Smooth muscle cell (in vitro differentiated cells): ENCODE data around the gene PTPRCAP. TPM values are rescaled to one million over a fixed set of nuclear protein-coding genes. Genes with fewer than 3 reads are reported as not detected.

ENCODE experiments used
- DNase-seq: peaks from one replicate; lab custom pipeline; 2025; ENCODE audit not compliant: unreplicated experiment; lab: John Stamatoyannopoulos, UW
- H2AFZ ChIP-seq: fragments of 200-600 bp; sonication (generic); 2 replicates; pipeline ENCODE4 v1.6.0; 2016; ENCODE audit warnings: antibody characterized with exemption, low read depth, mild to moderate bottlenecking
- H3F3A ChIP-seq: fragments of 200-600 bp; sonication (generic); 2 replicates; pipeline ENCODE4 v1.6.0; 2017; ENCODE audit warnings: antibody characterized with exemption, low read depth
- H3K27ac ChIP-seq: fragments of 200-600 bp; sonication (generic); 2 replicates; pipeline ENCODE4 v1.5.1; 2016; ENCODE audit warnings: low read depth, mild to moderate bottlenecking
- H3K27me3 ChIP-seq: fragments of 200-600 bp; sonication (generic); 2 replicates; pipeline ENCODE4 v1.6.1; 2016; ENCODE audit warnings: low read depth, mild to moderate bottlenecking
- H3K36me3 ChIP-seq: fragments of 200-600 bp; sonication (generic); 2 replicates; pipeline ENCODE4 v1.5.1; 2016; ENCODE audit warnings: low read depth
- H3K4me1 ChIP-seq: fragments of 200-600 bp; sonication (generic); 2 replicates; pipeline ENCODE4 v1.5.1; 2016; ENCODE audit warnings: low read depth
- H3K4me2 ChIP-seq: fragments of 200-600 bp; sonication (generic); 2 replicates; pipeline ENCODE4 v1.6.0; 2016; ENCODE audit warnings: mild to moderate bottlenecking
- H3K4me3 ChIP-seq: fragments of 200-600 bp; sonication (generic); 2 replicates; pipeline ENCODE4 v1.5.1; 2016; ENCODE audit warnings: mild to moderate bottlenecking
- H3K79me2 ChIP-seq: fragments of 200-600 bp; sonication (generic); 2 replicates; pipeline ENCODE4 v1.6.0; 2016; ENCODE audit warnings: low read depth, mild to moderate bottlenecking
- H3K9ac ChIP-seq: fragments of 200-600 bp; sonication (generic); 2 replicates; pipeline ENCODE4 v1.6.0; 2016; ENCODE audit warnings: low read depth
- H3K9me3 ChIP-seq: fragments of 200-600 bp; sonication (generic); replicated peaks from 2 replicates; pipeline ENCODE4 v1.5.1; 2016; ENCODE audit warnings: low read depth
- H4K20me1 ChIP-seq: fragments of 200-600 bp; sonication (generic); 2 replicates; pipeline ENCODE4 v1.6.0; 2016; ENCODE audit warnings: low read depth
- CTCF ChIP-seq: fragments of 200-600 bp; sonication (generic); IDR thresholded peaks from 2 replicates; pipeline ENCODE4 v1.5.1; 2017; ENCODE audit warnings: borderline replicate concordance, mild to moderate bottlenecking, antibody characterized with exemption; ENCODE audit not compliant: insufficient read depth, poor library complexity, severe bottlenecking
- WGBS: methylation state at CpG from one replicate; pipeline ENCODE4 v1.1.7; 2016; ENCODE audit warnings: low lambda C conversion rate; 5-methylcytosine and 5-hydroxymethylcytosine counted together
- polyA plus RNA-seq: library from polyadenylated mRNA; unstranded; fragments of >200 nt; fragmentation: Nextera tagmentation; extraction: Ambion mirVana; gene quantifications from 2 replicates; pipeline ENCODE4 v1.2.1, GENCODE V29; 2016
- total RNA-seq: library from RNA; depleted of rRNA; stranded (reverse); fragments of >200 nt; gene quantifications from 2 replicates; pipeline ENCODE4 v1.2.3, GENCODE V29; 2014

The PTPRCAP gene
- total and polyA plus RNA-seq, 2 experiments from 2014 or later: 1.1 TPM; not detected in 1

- WGBS: 51% methylated on average over 13 of the region's 13 CpGs
- no peak for TF ChIP-seq CTCF
- no peak overlapping the region for H2AFZ ChIP-seq
- no peaks in the 10 kb centered on the region for H3K9me3 ChIP-seq
- no peaks in the 10 kb centered on the region for H4K20me1 ChIP-seq
- H3F3A ChIP-seq: no peaks in the 10 kb centered on the region
- no peak for DNase-seq
- no peak overlapping the region for H3K4me3 ChIP-seq
- H3K27me3 ChIP-seq: peaks cover 14% of the 10 kb centered on the region
- H3K27ac ChIP-seq: no peak overlapping the region
- H3K4me1 ChIP-seq: peaks cover 6% of the 10 kb centered on the region
- H3K4me2 ChIP-seq: no peak overlapping the region
- no peaks in the 10 kb centered on the region for H3K79me2 ChIP-seq
- no peak overlapping the region for H3K9ac ChIP-seq
- no peaks in the 10 kb centered on the region for H3K36me3 ChIP-seq
These were observed 27.6 kb downstream of the PTPRCAP start for GRCh38 chr11:67409781-67410368.

- Histone ChIP-seq H3K9ac (no peak overlapping the region), H2AFZ (no peak overlapping the region), H4K20me1 (no peaks in the 10 kb centered on the region), H3K4me1 (peaks cover 6% of the 10 kb centered on the region), H3K79me2 (no peaks in the 10 kb centered on the region), H3K9me3 (no peaks in the 10 kb centered on the region), H3K27me3 (peaks cover 12% of the 10 kb centered on the region), H3K4me3 (no peak overlapping the region), H3F3A (no peaks in the 10 kb centered on the region), H3K36me3 (no peaks in the 10 kb centered on the region), H3K4me2 (no peak overlapping the region), H3K27ac (no peak overlapping the region)
- TF ChIP-seq CTCF: no peak
- WGBS: 89% methylated on average over 20 of the region's 24 CpGs
- no peak for DNase-seq
These were observed 28.2 kb downstream of the PTPRCAP start for GRCh38 chr11:67409261-67409666.

GRCh38 chr11:67408437-67409200 lies 28.9 kb downstream of the PTPRCAP start:
- Histone ChIP-seq H3K9me3 (no peaks in the 10 kb centered on the region), H3K27me3 (peaks cover 12% of the 10 kb centered on the region), H3K4me2 (no peak overlapping the region), H2AFZ (no peak overlapping the region), H3K4me1 (peaks cover 6% of the 10 kb centered on the region), H3K27ac (no peak overlapping the region), H3K79me2 (no peaks in the 10 kb centered on the region), H3K4me3 (no peak overlapping the region), H3F3A (no peaks in the 10 kb centered on the region), H3K9ac (no peak overlapping the region), H3K36me3 (no peaks in the 10 kb centered on the region), H4K20me1 (no peaks in the 10 kb centered on the region)
- TF ChIP-seq CTCF: no peak
- no peak for DNase-seq
- 92% methylated on average over 18 of the region's 18 CpGs for whole genome bisulfite sequencing
